Suprapubic skin (tissue), 4 donors: ENCODE data around the gene ACOX3. TPM values are rescaled to one million over a fixed set of nuclear protein-coding genes. Genes with fewer than 3 reads are reported as not detected.

Experiments
- DNase-seq, 2 donors: peaks; one replicate each; pipeline ENCODE4 v3.0.0-alpha.2; 2019; ENCODE audit warnings: low spot score in 2 of 2
- H3K27ac ChIP-seq: fragments of 200-600 bp; sonication (generic); one replicate; pipeline ENCODE4 v1.5.1; 2019
- H3K27me3 ChIP-seq: fragments of 200-600 bp; sonication (generic); one replicate; pipeline ENCODE4 v1.5.1; 2019
- H3K36me3 ChIP-seq: fragments of 200-600 bp; sonication (generic); one replicate; pipeline ENCODE4 v1.5.1; 2019
- H3K4me1 ChIP-seq: fragments of 200-600 bp; sonication (generic); one replicate; pipeline ENCODE4 v1.5.1; 2019
- H3K4me3 ChIP-seq: fragments of 200-600 bp; sonication (generic); one replicate; pipeline ENCODE4 v1.5.1; 2019; ENCODE audit warnings: mild to moderate bottlenecking
- H3K9me3 ChIP-seq: fragments of 200-600 bp; sonication (generic); one replicate; pipeline ENCODE4 v1.5.1; 2019
- EP300 ChIP-seq: sonication (generic); formaldehyde crosslinking; IDR thresholded peaks from one replicate; pipeline ENCODE4 v1.6.1; 2017; ENCODE audit warnings: antibody characterized with exemption
- POLR2A ChIP-seq, 2 donors: fragments of 450-650 bp; IDR thresholded peaks; one replicate each; pipeline ENCODE4 v1.6.1; 2017; ENCODE audit warnings: antibody characterized with exemption in 2 of 2, mild to moderate bottlenecking in 2 of 2, moderate library complexity in 2 of 2
- POLR2AphosphoS5 ChIP-seq, 3 donors: sonication (generic); formaldehyde crosslinking; IDR thresholded peaks; one replicate each; pipeline ENCODE4 v1.6.1; 2017; ENCODE audit warnings: antibody characterized with exemption in 3 of 3
- WGBS: methylation state at CpG from one replicate; pipeline ENCODE4 v1.1.5; 2018; 5-methylcytosine and 5-hydroxymethylcytosine counted together
- total RNA-seq, 4 donors: library from RNA; depleted of rRNA; stranded (reverse); fragments of >200 nt; gene quantifications; one replicate each; pipeline ENCODE4 v1.1.0, GENCODE V29; 2016
- TF ChIP-seq, protein P1 (sequence below), 2 donors: fragments of 200-600 bp in 1 of 2; fragments of 450-650 bp in 1 of 2; sonication (generic) in 1 of 2; IDR thresholded peaks; one replicate each; pipeline ENCODE4 v1.5.1; 2016 to 2019; ENCODE audit warnings: antibody characterized with exemption in 2 of 2, mild to moderate bottlenecking in 1 of 2, moderate library complexity in 1 of 2

Gene ACOX3
- total RNA-seq, 4 donors from 2014 or later, result 33.9 to 73.5 (median 54.3) TPM

- H3K4me3 ChIP-seq, result peak overlapping the region; percentile 94
- WGBS, result 79% methylated on average over 10 of the region's 10 CpGs
Observed at GRCh38 chr4:8442596-8443358, 2.3 kb upstream of the ACOX3 start.

DNA sequence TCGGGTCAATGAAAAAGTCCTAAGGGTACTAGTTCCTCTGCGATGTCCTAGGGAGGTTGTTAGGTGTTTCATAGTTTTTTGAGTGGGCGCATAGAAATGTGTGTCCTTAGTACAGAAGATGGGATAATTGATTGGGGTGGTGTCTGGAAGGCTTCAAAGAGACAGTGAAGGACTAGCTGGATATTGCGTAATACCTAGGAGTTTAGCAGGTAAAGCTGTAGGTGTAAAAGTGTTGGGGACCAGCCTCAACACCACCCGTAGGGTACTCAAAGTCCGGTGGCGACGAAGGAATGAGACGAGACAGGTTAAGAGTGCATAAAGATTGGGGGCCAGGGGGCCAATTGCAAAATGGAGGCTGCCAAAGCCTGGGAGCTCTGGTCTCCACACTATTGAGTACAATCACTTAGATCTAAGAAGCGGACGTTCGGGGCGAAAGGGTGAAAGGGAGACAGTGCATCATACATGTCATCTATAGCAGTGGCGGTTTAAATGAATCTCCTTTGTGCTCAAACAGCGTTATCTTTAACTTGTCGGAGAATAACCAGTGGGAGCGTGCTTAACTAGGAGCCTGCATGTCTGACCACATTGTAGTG is 1.1 kb upstream of the ACOX3 start:
- Histone ChIP-seq H3K27me3 (no peaks in the 10 kb centered on the region), H3K4me1 (peaks cover 59% of the 10 kb centered on the region), H3K27ac (no peak overlapping the region), H3K9me3 (no peaks in the 10 kb centered on the region), H3K4me3 (peak overlapping the region; percentile 94), H3K36me3 (peaks cover 7% of the 10 kb centered on the region)
- DNase-seq, result no peak
- 51% methylated on average over 17 of the region's 17 CpGs for WGBS
- TF ChIP-seq, protein P1, sequence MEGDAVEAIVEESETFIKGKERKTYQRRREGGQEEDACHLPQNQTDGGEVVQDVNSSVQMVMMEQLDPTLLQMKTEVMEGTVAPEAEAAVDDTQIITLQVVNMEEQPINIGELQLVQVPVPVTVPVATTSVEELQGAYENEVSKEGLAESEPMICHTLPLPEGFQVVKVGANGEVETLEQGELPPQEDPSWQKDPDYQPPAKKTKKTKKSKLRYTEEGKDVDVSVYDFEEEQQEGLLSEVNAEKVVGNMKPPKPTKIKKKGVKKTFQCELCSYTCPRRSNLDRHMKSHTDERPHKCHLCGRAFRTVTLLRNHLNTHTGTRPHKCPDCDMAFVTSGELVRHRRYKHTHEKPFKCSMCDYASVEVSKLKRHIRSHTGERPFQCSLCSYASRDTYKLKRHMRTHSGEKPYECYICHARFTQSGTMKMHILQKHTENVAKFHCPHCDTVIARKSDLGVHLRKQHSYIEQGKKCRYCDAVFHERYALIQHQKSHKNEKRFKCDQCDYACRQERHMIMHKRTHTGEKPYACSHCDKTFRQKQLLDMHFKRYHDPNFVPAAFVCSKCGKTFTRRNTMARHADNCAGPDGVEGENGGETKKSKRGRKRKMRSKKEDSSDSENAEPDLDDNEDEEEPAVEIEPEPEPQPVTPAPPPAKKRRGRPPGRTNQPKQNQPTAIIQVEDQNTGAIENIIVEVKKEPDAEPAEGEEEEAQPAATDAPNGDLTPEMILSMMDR (IDR thresholded peaks at IDR 0.05), result no peak
- no peak for TF ChIP-seq POLR2AphosphoS5 (IDR thresholded peaks at IDR 0.05)
- TF ChIP-seq POLR2A (IDR thresholded peaks at IDR 0.05), result no peak
- TF ChIP-seq EP300, result no peak

More at GRCh38 chr4:8442596-8443358, 2.3 kb upstream of the ACOX3 start:
- Histone ChIP-seq H3K9me3 (no peaks in the 10 kb centered on the region), H3K27me3 (no peaks in the 10 kb centered on the region), H3K27ac (no peak overlapping the region), H3K4me1 (peaks cover 48% of the 10 kb centered on the region), H3K36me3 (peaks cover 16% of the 10 kb centered on the region)
- no peak for TF ChIP-seq POLR2A (IDR thresholded peaks at IDR 0.05)
- TF ChIP-seq, protein P1 (IDR thresholded peaks at IDR 0.05), result no peak
- no peak for TF ChIP-seq EP300
- TF ChIP-seq POLR2AphosphoS5 (IDR thresholded peaks at IDR 0.05), result no peak
- no peak for DNase-seq

DNA sequence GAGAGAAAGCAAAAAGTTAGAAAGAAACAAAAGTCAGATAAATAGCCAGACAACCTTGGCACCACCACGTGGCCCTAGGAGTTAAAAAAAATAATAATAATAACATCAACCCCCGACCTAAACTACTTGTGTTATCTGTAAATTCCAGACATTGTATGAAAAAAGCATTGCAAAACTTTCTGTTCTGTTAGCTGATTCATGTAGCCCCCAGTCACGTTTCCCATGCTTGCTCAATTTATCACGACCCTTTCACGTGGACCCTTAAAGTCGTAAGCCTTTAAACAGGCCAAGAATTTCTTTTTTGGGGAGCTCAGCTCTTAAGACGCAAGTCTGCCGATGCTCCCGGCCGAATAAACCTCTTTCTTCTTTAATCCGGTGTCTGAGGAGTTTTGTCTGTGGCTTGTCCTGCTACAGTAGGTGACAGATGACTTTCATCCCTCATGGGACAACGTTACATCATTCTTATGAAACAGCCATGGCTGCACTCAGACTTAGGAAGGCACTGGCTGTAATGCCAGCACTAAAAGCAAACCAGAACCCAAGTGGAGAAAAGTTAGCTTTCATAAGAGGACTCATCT is 520 bp downstream of the ACOX3 start:
- TF ChIP-seq POLR2A (IDR thresholded peaks at IDR 0.05) (no peak), EP300 (no peak), POLR2AphosphoS5 (IDR thresholded peaks at IDR 0.05) (no peak)
- TF ChIP-seq, protein P1 (IDR thresholded peaks at IDR 0.05), result no peak
- H3K36me3 ChIP-seq, result no peaks in the 10 kb centered on the region
- peak overlapping the region; percentile 94 for H3K4me3 ChIP-seq
- no peak for DNase-seq
- peak overlapping the region; percentile 94 for H3K27ac ChIP-seq
- no peaks in the 10 kb centered on the region for H3K27me3 ChIP-seq
- H3K9me3 ChIP-seq, result no peaks in the 10 kb centered on the region
- 39% methylated on average over 12 of the region's 12 CpGs for WGBS
- H3K4me1 ChIP-seq, result peaks cover 75% of the 10 kb centered on the region

- TF ChIP-seq POLR2AphosphoS5 (IDR thresholded peaks at IDR 0.05), result no peak
- TF ChIP-seq POLR2A (IDR thresholded peaks at IDR 0.05), result no peak
- no peak for TF ChIP-seq EP300
- peak overlapping the region; percentile 94 for H3K4me3 ChIP-seq
- H3K36me3 ChIP-seq, result no peaks in the 10 kb centered on the region
- peaks cover 76% of the 10 kb centered on the region for H3K4me1 ChIP-seq
- no peaks in the 10 kb centered on the region for H3K27me3 ChIP-seq
- 64% methylated on average over 3 of the region's 3 CpGs for WGBS
- no peak for DNase-seq
- no peaks in the 10 kb centered on the region for H3K9me3 ChIP-seq
- H3K27ac ChIP-seq, result peak overlapping the region; percentile 94
Observed at GRCh38 chr4:8439168-8439567, 1.4 kb downstream of the ACOX3 start.

DNA sequence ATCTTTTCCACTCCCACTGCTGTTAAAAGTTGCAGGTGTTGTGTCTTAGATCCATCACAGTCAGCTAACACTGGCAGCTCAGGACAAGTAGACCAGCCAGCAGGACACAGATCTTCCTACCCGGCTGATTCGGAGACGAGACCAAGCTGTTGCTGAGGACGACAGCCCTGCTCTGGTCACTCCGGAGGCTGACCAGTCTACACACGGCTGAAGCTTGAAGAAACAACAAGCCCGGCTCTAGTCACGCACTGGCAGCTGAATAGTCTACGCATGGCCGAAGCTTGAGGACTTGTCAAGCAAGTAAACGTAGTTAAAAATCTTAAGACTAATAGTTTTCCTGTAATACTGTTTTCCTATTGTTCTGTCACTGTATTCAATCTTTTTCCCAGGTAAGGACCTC is 1.8 kb downstream of the ACOX3 start:
- Histone ChIP-seq H3K27ac (peak overlapping the region; percentile 71), H3K36me3 (no peaks in the 10 kb centered on the region), H3K9me3 (no peaks in the 10 kb centered on the region), H3K4me1 (peaks cover 80% of the 10 kb centered on the region), H3K4me3 (no peak overlapping the region), H3K27me3 (no peaks in the 10 kb centered on the region)
- DNase-seq, result no peak
- TF ChIP-seq POLR2A (IDR thresholded peaks at IDR 0.05) (no peak), POLR2AphosphoS5 (IDR thresholded peaks at IDR 0.05) (no peak), EP300 (no peak)
- TF ChIP-seq, protein P1 (IDR thresholded peaks at IDR 0.05), result no peak
- 84% methylated on average over 11 of the region's 11 CpGs for WGBS
